ENCODE measurements around the gene TBCK. TPM values are rescaled to one million over a fixed set of nuclear protein-coding genes. Genes with fewer than 3 reads are reported as not detected.

TBCK gene
- total and polyA plus RNA-seq, 8 donors = 36.1 to 60.0 (median 46.2) TPM

DNA sequence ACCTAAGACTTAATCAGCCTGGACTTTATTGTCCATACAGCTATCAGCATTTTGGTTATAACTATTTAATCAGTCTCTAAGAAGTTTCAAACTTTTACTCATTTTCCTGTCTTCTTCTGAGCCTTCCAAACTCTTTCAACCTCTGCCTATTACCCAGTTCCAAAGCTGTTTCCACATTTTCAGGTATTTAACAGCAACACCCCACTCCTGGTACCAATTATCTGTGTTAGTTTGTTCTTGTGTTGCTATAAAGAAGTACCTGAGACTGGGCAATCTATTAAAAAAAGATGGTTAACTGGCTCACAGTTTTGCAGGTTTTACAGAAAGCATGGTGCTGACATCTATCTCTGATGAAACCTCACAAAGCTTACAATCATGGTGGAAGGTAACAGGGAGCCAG lies 225.2 kb downstream of the TBCK start:
- Histone ChIP-seq H3K4me3 (no peak overlapping the region), H3K36me3 (peaks cover 0 to 68% of the 10 kb centered on the region in 2 donors), H3K9me3 (peaks cover 0 to 49% of the 10 kb centered on the region in 2 donors), H3K27me3 (no peaks in the 10 kb centered on the region), H3K27ac (no peak overlapping the region), H3K4me1 (no peaks in the 10 kb centered on the region)
- ATAC-seq (no peak), DNase-seq (no peak)
- intact Hi-C loops (cut with DNase I) = no loop called here
- no peak for TF ChIP-seq CTCF (IDR thresholded peaks at IDR 0.05)

DNA sequence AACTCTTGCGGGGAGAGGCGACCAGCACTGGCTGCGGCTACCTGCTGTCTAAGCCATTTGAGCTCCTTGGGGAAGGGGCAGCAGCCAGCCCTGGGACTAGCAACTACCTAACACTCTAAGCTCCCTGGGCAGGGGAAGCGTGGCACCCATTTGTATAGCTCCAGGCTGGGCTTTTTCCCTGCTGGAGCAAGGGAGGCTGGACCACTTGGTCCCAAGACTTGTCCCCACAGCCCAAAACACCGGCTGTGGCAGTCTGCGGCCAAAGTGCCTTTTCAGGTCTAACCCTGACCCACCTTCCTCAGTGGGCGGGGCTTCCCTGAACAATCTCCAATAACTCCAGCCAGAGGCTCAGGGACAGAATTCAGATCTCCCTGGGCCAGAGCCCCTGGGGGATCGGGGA lies 232.9 kb downstream of the TBCK start:
- H3K36me3 ChIP-seq = peaks cover 0 to 20% of the 10 kb centered on the region in 2 donors
- H3K4me3 ChIP-seq = no peak overlapping the region
- H3K9me3 ChIP-seq = peaks cover 0 to 42% of the 10 kb centered on the region in 2 donors
- TF ChIP-seq CTCF (IDR thresholded peaks at IDR 0.05) = no peak
- H3K27me3 ChIP-seq = no peaks in the 10 kb centered on the region
- no peak overlapping the region for H3K27ac ChIP-seq
- intact Hi-C loops (cut with DNase I) = no loop called here
- ATAC-seq = no peak
- no peak for DNase-seq
- no peaks in the 10 kb centered on the region for H3K4me1 ChIP-seq

DNA sequence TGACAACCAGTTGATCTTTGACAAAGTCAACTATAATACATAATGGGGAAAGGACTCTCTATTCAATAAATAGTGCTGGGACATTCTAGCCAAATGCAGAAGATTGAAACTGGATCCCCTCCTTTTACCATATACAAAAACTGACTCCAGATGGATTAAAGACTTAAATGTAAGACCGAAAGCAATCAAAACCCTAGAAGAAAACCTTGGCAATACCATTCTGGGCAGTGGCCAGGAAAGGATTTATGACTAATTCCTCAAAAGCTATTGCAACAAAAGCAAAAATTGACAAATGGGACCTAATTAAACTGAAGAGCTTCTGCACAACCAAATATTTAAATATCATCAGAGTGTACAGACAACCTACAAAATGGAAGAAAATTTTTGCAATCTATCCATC lies 235.6 kb downstream of the TBCK start:
- DNase-seq (no peak), ATAC-seq (no peak)
- intact Hi-C loops (cut with DNase I) = no loop called here
- peaks cover 0 to 44% of the 10 kb centered on the region in 2 donors for H3K9me3 ChIP-seq
- no peak overlapping the region for H3K27ac ChIP-seq
- peaks cover 0 to 19% of the 10 kb centered on the region in 2 donors for H3K36me3 ChIP-seq
- H3K27me3 ChIP-seq = no peaks in the 10 kb centered on the region
- no peak overlapping the region for H3K4me3 ChIP-seq
- TF ChIP-seq CTCF (IDR thresholded peaks at IDR 0.05) = no peak
- no peaks in the 10 kb centered on the region for H3K4me1 ChIP-seq

- Histone ChIP-seq H3K27ac (no peak overlapping the region), H3K9me3 (peaks cover 0 to 44% of the 10 kb centered on the region in 2 donors), H3K4me1 (no peaks in the 10 kb centered on the region), H3K4me3 (no peak overlapping the region), H3K27me3 (no peaks in the 10 kb centered on the region), H3K36me3 (peaks cover 0 to 21% of the 10 kb centered on the region in 2 donors)
- no peak for TF ChIP-seq CTCF (IDR thresholded peaks at IDR 0.05)
- DNase-seq = no peak
- no peak for ATAC-seq
- intact Hi-C loops (cut with DNase I) = no loop called here
Measured at GRCh38 chr4:106079616-106080015, 236.4 kb downstream of the TBCK start.

DNA sequence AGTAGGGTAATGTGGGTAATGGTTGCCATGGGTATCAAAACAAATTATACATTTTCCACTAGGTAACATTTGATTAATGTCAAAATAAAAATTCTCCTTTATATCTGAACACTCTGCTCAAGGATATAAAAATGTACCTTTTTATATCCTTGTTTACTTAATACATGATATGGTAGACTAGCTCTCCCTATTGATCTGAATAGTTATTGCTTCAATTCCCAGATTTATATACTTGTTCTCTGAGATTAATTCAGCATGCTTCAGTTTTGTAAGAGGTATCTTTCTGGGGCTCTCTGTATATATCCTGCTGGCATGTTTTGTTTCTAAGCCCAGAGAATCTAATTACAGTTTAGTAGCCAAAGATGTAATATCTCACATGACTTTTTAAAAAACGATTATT lies 251.0 kb downstream of the TBCK start:
- intact Hi-C loops (cut with DNase I) = no loop called here
- H3K9me3 ChIP-seq = peaks cover 0 to 9% of the 10 kb centered on the region in 2 donors
- no peaks in the 10 kb centered on the region for H3K36me3 ChIP-seq
- no peaks in the 10 kb centered on the region for H3K4me1 ChIP-seq
- no peak overlapping the region for H3K27ac ChIP-seq
- no peak for TF ChIP-seq CTCF (IDR thresholded peaks at IDR 0.05)
- no peak for ATAC-seq
- H3K4me3 ChIP-seq = no peak overlapping the region
- DNase-seq = no peak
- no peaks in the 10 kb centered on the region for H3K27me3 ChIP-seq
